Right lobe of liver (tissue), 4 donors: ENCODE data around the gene MAPRE2.

ENCODE experiments used
- POLR2A ChIP-seq: fragments of 450-650 bp; IDR thresholded peaks from one replicate; pipeline ENCODE4 v1.6.1; 2017; ENCODE audit warnings: antibody characterized with exemption, mild to moderate bottlenecking
- TF ChIP-seq, protein P1 (sequence below), 4 donors: fragments of 200-600 bp in 3 of 4; fragments of 450-650 bp in 1 of 4; IDR thresholded peaks; one replicate each; pipeline versions ENCODE4 v1.5.1 to v1.8.0; 2016 to 2022; ENCODE audit warnings: antibody characterized with exemption in 4 of 4, mild to moderate bottlenecking in 2 of 4
- donor health status: DM: no; HTN: no; CAD: no.
- donor health status: DM: no; HTN: no; CAD: no.
- donor health status: DM: no; HTN: yes; CAD: no.

DNA sequence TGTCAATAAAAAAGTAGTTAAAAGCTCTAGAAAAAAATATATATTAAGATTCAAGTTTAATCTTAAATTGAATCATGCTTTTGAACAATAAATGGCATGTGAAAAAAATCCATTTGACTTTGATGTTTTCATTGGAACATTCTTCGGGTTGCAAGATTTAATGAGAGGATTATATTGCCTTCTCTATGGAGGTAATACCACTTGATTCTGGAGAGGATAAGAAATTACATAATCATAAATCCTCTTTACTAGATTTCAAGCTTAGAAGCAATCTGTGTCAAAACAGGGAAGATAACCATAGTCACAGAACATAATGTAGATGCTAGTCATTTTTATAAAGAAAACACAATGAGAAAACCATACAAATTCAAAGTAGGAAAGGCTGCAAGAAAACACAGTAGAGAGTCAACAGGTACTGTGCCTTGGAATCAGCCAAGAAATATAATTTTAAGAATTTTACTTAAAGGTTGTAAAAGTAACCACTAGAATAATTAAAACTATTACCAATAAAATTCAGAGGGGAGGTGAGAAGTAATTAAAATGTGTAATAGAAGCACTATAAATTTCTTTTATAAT is 18.7 kb upstream of the MAPRE2 start:
- TF ChIP-seq, protein P1, sequence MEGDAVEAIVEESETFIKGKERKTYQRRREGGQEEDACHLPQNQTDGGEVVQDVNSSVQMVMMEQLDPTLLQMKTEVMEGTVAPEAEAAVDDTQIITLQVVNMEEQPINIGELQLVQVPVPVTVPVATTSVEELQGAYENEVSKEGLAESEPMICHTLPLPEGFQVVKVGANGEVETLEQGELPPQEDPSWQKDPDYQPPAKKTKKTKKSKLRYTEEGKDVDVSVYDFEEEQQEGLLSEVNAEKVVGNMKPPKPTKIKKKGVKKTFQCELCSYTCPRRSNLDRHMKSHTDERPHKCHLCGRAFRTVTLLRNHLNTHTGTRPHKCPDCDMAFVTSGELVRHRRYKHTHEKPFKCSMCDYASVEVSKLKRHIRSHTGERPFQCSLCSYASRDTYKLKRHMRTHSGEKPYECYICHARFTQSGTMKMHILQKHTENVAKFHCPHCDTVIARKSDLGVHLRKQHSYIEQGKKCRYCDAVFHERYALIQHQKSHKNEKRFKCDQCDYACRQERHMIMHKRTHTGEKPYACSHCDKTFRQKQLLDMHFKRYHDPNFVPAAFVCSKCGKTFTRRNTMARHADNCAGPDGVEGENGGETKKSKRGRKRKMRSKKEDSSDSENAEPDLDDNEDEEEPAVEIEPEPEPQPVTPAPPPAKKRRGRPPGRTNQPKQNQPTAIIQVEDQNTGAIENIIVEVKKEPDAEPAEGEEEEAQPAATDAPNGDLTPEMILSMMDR (IDR thresholded peaks at IDR 0.05): no peak
- no peak for TF ChIP-seq POLR2A
